ENCODE measurements around the gene CHRNB2.

The CHRNB2 gene

GRCh38 chr1:154607609-154608396 is 40.2 kb downstream of the CHRNB2 start, which contains the start of gene ADAR (continued):
- TF ChIP-seq ZNF513 (tag by site-specific recombination; IDR thresholded peaks at IDR 0.05) (no peak), ZNF529 (tag by site-specific recombination; IDR thresholded peaks at IDR 0.05; ENCODE audit: insufficient replicate concordance) (no peak), SP3 (tag by site-specific recombination; IDR thresholded peaks at IDR 0.05) (peak; percentile 85), ZSCAN4 (tag by site-specific recombination; IDR thresholded peaks at IDR 0.05) (peak; percentile 99), ZBTB20 (tag by site-specific recombination; IDR thresholded peaks at IDR 0.05) (peak; percentile 65), ZNF10 (tag by site-specific recombination; IDR thresholded peaks at IDR 0.05) (no peak), ZNF747 (tag by site-specific recombination; IDR thresholded peaks at IDR 0.05) (no peak), IKZF3 (tag by site-specific recombination; IDR thresholded peaks at IDR 0.05) (peak; percentile 57; the same call in 1 of the 2 replicates), ZNF837 (tag by site-specific recombination; IDR thresholded peaks at IDR 0.05) (0 out of 2 replicates have a peak, but pooled peaks have one; percentile 65), ZNF518A (tag by site-specific recombination; conservative IDR thresholded peaks at IDR 0.05; ENCODE audit: low read depth) (no peak), YY2 (tag by site-specific recombination; IDR thresholded peaks at IDR 0.05) (no peak), ZNF639 (tag by site-specific recombination; IDR thresholded peaks at IDR 0.05) (no peak), ZFP69B (tag by site-specific recombination; IDR thresholded peaks at IDR 0.05) (peak; percentile 81), PRDM4 (tag by site-specific recombination; IDR thresholded peaks at IDR 0.05) (0 out of 2 replicates have a peak, but pooled peaks have one; percentile 4), YY1 (tag by site-specific recombination; IDR thresholded peaks at IDR 0.05) (peak; percentile 75), ZNF2 (tag by site-specific recombination; IDR thresholded peaks at IDR 0.05) (peak; percentile 74), ZNF488 (tag by site-specific recombination; IDR thresholded peaks at IDR 0.05) (peak; percentile 79), ZBTB10 (tag by site-specific recombination; IDR thresholded peaks at IDR 0.05) (peak; percentile 44; the same call in 1 of the 2 replicates), ZSCAN23 (tag by site-specific recombination; IDR thresholded peaks at IDR 0.05) (no peak), RBAK (tag by site-specific recombination; IDR thresholded peaks at IDR 0.05) (no peak), ZNF704 (tag by site-specific recombination; IDR thresholded peaks at IDR 0.05) (no peak), SP7 (tag by site-specific recombination; IDR thresholded peaks at IDR 0.05) (peak; percentile 40; the same call in 1 of the 2 replicates)

Data from HEK293 (cell line).